HepG2 (cell line): ENCODE measurements around the gene TTC23. TPM values are rescaled to one million over a fixed set of nuclear protein-coding genes. Genes with fewer than 3 reads are reported as not detected.
A peak's percentile ranks its signal among the peaks of the same experiment; 100 is the strongest.

ENCODE experiments used
- ATF7 ChIP-seq, 2 experiments: fragments of 450-650 bp in 1 of 2; sonication (generic) in 1 of 2; formaldehyde crosslinking in 1 of 2; IDR thresholded peaks; 2 replicates each; pipeline versions ENCODE4 v1.4.0 to v1.6.1; 2016 to 2020; ENCODE audit warnings: antibody characterized with exemption in 1 of 2, mild to moderate bottlenecking in 1 of 2, missing genetic modification reagents in 1 of 2
- FOXC1 ChIP-seq: sonication (generic); formaldehyde crosslinking; IDR thresholded peaks from 2 replicates; pipeline ENCODE4 v1.8.0; 2022; ENCODE audit warnings: mild to moderate bottlenecking, missing genetic modification reagents, borderline replicate concordance
- HES4 ChIP-seq: sonication (generic); formaldehyde crosslinking; IDR thresholded peaks from 2 replicates; pipeline ENCODE4 v1.9.0; 2021; ENCODE audit warnings: mild to moderate bottlenecking, missing genetic modification reagents, borderline replicate concordance
- HNRNPH1 ChIP-seq: fragments of 200-400 bp; formaldehyde crosslinking; optimal IDR thresholded peaks from 2 replicates; pipeline ENCODE3; 2017; ENCODE audit warnings: mild to moderate bottlenecking, low read depth, low read length
- JARID2 ChIP-seq: sonication (generic); formaldehyde crosslinking; IDR thresholded peaks from 2 replicates; pipeline ENCODE4 v1.8.1; 2023; ENCODE audit warnings: missing genetic modification reagents, inconsistent platforms; ENCODE audit not compliant: insufficient replicate concordance
- MED1 ChIP-seq: sonication (generic); formaldehyde crosslinking; IDR thresholded peaks from 2 replicates; pipeline ENCODE4 v1.4.0; 2020; ENCODE audit warnings: missing genetic modification reagents
- MEF2D ChIP-seq: sonication (generic); formaldehyde crosslinking; IDR thresholded peaks from 2 replicates; pipeline ENCODE4 v1.5.1; 2020; ENCODE audit warnings: mild to moderate bottlenecking, missing genetic modification reagents
- RAD21 ChIP-seq: fragments of 450-650 bp; formaldehyde crosslinking; IDR thresholded peaks from 2 replicates; pipeline ENCODE4 v1.5.0; 2020; ENCODE audit warnings: mild to moderate bottlenecking
- SNAPC2 ChIP-seq: sonication (generic); formaldehyde crosslinking; IDR thresholded peaks from 2 replicates; pipeline ENCODE4 v1.8.1; 2022; ENCODE audit warnings: mild to moderate bottlenecking, missing genetic modification reagents
- ZBTB7A ChIP-seq: sonication (generic); formaldehyde crosslinking; IDR thresholded peaks from 2 replicates; pipeline ENCODE4 v1.8.0; 2022; ENCODE audit warnings: mild to moderate bottlenecking, missing genetic modification reagents
- ZNF10 ChIP-seq: sonication (generic); formaldehyde crosslinking; IDR thresholded peaks from 2 replicates; pipeline ENCODE4 v1.4.0; 2020; ENCODE audit warnings: mild to moderate bottlenecking, low read depth, missing genetic modification reagents, borderline replicate concordance
- ZNF12 ChIP-seq: sonication (generic); formaldehyde crosslinking; IDR thresholded peaks from 2 replicates; pipeline ENCODE4 v1.5.0; 2020; ENCODE audit warnings: missing genetic modification reagents
- ZNF224 ChIP-seq: sonication (generic); formaldehyde crosslinking; IDR thresholded peaks from 2 replicates; pipeline ENCODE4 v1.5.0; 2020; ENCODE audit warnings: mild to moderate bottlenecking, missing genetic modification reagents
- ZNF260 ChIP-seq: sonication (generic); formaldehyde crosslinking; IDR thresholded peaks from 2 replicates; pipeline ENCODE4 v1.4.0; 2020; ENCODE audit warnings: missing genetic modification reagents, low read depth, mild to moderate bottlenecking, borderline replicate concordance
- ZNF329 ChIP-seq: sonication (generic); formaldehyde crosslinking; IDR thresholded peaks from 2 replicates; pipeline ENCODE4 v1.9.0; 2021; ENCODE audit warnings: low read depth, mild to moderate bottlenecking, missing genetic modification reagents
- ZNF44 ChIP-seq: sonication (generic); formaldehyde crosslinking; IDR thresholded peaks from 2 replicates; pipeline ENCODE4 v1.5.1; 2020; ENCODE audit warnings: mild to moderate bottlenecking, missing genetic modification reagents
- ZSCAN29 ChIP-seq: sonication (generic); formaldehyde crosslinking; conservative IDR thresholded peaks from 2 replicates; pipeline ENCODE4 v1.4.0; 2020; ENCODE audit warnings: mild to moderate bottlenecking, missing genetic modification reagents
- polyA plus RNA-seq, 8 experiments: library from polyadenylated mRNA; depleted of rRNA in 3 of 8; stranded (reverse) in 7 of 8; unstranded in 1 of 8; fragments of >200 nt; fragmentation: Illumina TruSeq in 4 of 8; extraction: Trizol in 4 of 8; gene quantifications; 2 replicates each; pipeline versions ENCODE4 v1.2.1 to v1.2.3, GENCODE V29; 2011 to 2016; ENCODE audit warnings: low read depth in 4 of 8, missing spikeins in 1 of 8, mixed read lengths in 1 of 8; ENCODE audit not compliant: insufficient read depth in 1 of 8
- total RNA-seq, 5 experiments: library from RNA; depleted of rRNA; stranded (reverse); fragments of >200 nt; fragmentation: Illumina TruSeq; extraction: Trizol; gene quantifications; 2 replicates each; pipeline ENCODE4 v1.2.3, GENCODE V29; 2016; ENCODE audit warnings: low read depth in 1 of 5
- TF ChIP-seq, protein P1 (sequence below): sonication (generic); formaldehyde crosslinking; IDR thresholded peaks from 2 replicates; pipeline ENCODE4 v1.4.0; 2020; ENCODE audit warnings: mild to moderate bottlenecking, missing genetic modification reagents
- TF ChIP-seq, protein P2 (sequence below): IDR thresholded peaks from 2 replicates; pipeline ENCODE4 v1.6.1; 2016; ENCODE audit warnings: low read depth
- TF ChIP-seq, protein P3 (sequence below): sonication (generic); formaldehyde crosslinking; IDR thresholded peaks from 2 replicates; pipeline ENCODE4 v1.9.0; 2021; ENCODE audit warnings: missing genetic modification reagents, mild to moderate bottlenecking, borderline replicate concordance
- TF ChIP-seq, protein P4 (sequence below): IDR thresholded peaks from 2 replicates; pipeline ENCODE4 v1.6.1; 2016; ENCODE audit warnings: missing compliant biosample characterization, missing genetic modification reagents, borderline replicate concordance
- TF ChIP-seq, protein P5 (sequence below): IDR thresholded peaks from 2 replicates; pipeline ENCODE4 v1.6.1; 2018; ENCODE audit warnings: missing genetic modification reagents, mild to moderate bottlenecking, missing compliant biosample characterization

Gene TTC23
- total and polyA plus RNA-seq, 2 of the 13 experiments (the other 11 are each of a cell fraction or from before 2014, with no cell fraction given), result 1.6 to 11.7 TPM

DNA sequence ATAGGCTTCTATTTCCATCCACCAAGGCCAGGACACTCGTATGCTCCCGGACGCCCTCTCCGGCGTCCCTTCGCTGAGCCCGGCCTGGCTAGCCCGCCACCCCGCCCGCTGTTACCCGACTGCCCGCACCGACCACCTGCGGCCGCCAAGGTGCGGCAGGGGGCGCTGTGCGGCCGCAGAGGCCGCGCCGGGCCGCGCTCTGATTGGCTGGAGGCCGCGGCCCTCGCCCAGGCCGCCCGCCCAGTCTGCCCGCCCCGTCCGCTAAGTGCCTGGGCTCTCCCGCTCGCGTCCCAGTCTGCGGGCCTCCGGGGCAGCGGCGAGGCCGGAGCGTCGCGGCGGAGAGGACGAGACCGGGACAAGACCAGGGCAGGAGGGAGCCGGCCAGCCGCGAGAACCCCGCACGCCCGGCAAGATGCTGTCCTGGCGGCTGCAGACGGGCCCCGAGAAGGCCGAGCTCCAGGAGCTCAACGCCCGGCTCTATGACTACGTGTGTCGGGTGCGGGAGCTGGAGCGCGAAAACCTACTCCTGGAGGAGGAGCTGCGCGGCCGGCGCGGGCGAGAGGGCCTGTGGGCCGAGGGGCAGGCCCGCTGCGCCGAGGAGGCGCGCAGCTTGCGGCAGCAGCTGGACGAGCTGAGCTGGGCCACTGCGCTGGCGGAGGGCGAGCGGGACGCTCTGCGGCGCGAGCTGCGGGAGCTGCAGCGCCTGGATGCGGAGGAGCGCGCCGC, 144.4 kb downstream of the TTC23 start, which contains the start of gene SYNM (continued):
- TF ChIP-seq ZNF329 (CRISPR knock-in tag) (peak; percentile 70; the same call in 1 of the 2 replicates), ZSCAN29 (CRISPR knock-in tag) (0 out of 2 replicates have a peak, but pooled peaks have one; percentile 57), ATF7 (IDR thresholded peaks at IDR 0.05) (no peak), ATF7 (CRISPR knock-in tag; IDR thresholded peaks at IDR 0.05) (no peak), RAD21 (CRISPR knock-in tag) (peak; percentile 98), HNRNPH1 (no peak), JARID2 (CRISPR knock-in tag) (no peak), SNAPC2 (CRISPR knock-in tag) (0 out of 2 replicates have a peak, but pooled peaks have one; percentile 36), ZNF10 (CRISPR knock-in tag) (no peak), ZBTB7A (CRISPR knock-in tag) (no peak), HES4 (CRISPR knock-in tag) (peak; percentile 76), MEF2D (no peak), ZNF260 (CRISPR knock-in tag) (no peak), ZNF224 (CRISPR knock-in tag) (peak; percentile 51; the same call in 1 of the 2 replicates), FOXC1 (CRISPR knock-in tag) (peak; percentile 55; the same call in 1 of the 2 replicates), ZNF44 (CRISPR knock-in tag) (no peak), MED1 (CRISPR knock-in tag) (0 out of 2 replicates have a peak, but pooled peaks have one; percentile 28), ZNF12 (CRISPR knock-in tag) (no peak)
- TF ChIP-seq, protein P1, sequence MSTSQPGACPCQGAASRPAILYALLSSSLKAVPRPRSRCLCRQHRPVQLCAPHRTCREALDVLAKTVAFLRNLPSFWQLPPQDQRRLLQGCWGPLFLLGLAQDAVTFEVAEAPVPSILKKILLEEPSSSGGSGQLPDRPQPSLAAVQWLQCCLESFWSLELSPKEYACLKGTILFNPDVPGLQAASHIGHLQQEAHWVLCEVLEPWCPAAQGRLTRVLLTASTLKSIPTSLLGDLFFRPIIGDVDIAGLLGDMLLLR (CRISPR knock-in tag), result peak; percentile 76
- TF ChIP-seq, protein P2, sequence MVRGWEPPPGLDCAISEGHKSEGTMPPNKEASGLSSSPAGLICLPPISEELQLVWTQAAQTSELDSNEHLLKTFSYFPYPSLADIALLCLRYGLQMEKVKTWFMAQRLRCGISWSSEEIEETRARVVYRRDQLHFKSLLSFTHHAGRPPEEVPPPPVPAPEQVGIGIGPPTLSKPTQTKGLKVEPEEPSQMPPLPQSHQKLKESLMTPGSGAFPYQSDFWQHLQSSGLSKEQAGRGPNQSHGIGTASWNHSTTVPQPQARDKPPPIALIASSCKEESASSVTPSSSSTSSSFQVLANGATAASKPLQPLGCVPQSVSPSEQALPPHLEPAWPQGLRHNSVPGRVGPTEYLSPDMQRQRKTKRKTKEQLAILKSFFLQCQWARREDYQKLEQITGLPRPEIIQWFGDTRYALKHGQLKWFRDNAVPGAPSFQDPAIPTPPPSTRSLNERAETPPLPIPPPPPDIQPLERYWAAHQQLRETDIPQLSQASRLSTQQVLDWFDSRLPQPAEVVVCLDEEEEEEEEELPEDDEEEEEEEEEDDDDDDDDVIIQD, result no peak
- TF ChIP-seq, protein P3, sequence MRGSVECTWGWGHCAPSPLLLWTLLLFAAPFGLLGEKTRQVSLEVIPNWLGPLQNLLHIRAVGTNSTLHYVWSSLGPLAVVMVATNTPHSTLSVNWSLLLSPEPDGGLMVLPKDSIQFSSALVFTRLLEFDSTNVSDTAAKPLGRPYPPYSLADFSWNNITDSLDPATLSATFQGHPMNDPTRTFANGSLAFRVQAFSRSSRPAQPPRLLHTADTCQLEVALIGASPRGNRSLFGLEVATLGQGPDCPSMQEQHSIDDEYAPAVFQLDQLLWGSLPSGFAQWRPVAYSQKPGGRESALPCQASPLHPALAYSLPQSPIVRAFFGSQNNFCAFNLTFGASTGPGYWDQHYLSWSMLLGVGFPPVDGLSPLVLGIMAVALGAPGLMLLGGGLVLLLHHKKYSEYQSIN (CRISPR knock-in tag), result no peak
- TF ChIP-seq, protein P4, sequence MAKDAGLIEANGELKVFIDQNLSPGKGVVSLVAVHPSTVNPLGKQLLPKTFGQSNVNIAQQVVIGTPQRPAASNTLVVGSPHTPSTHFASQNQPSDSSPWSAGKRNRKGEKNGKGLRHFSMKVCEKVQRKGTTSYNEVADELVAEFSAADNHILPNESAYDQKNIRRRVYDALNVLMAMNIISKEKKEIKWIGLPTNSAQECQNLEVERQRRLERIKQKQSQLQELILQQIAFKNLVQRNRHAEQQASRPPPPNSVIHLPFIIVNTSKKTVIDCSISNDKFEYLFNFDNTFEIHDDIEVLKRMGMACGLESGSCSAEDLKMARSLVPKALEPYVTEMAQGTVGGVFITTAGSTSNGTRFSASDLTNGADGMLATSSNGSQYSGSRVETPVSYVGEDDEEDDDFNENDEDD (CRISPR knock-in tag), result peak; percentile 85; the same call in 1 of the 2 replicates
- TF ChIP-seq, protein P5, sequence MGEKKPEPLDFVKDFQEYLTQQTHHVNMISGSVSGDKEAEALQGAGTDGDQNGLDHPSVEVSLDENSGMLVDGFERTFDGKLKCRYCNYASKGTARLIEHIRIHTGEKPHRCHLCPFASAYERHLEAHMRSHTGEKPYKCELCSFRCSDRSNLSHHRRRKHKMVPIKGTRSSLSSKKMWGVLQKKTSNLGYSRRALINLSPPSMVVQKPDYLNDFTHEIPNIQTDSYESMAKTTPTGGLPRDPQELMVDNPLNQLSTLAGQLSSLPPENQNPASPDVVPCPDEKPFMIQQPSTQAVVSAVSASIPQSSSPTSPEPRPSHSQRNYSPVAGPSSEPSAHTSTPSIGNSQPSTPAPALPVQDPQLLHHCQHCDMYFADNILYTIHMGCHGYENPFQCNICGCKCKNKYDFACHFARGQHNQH (CRISPR knock-in tag), result peak; percentile 61; the same call in 1 of the 2 replicates
